CD14-positive monocyte (primary cell): ENCODE results near the gene GNRHR. TPM values are rescaled to one million over a fixed set of nuclear protein-coding genes. Genes with fewer than 3 reads are reported as not detected.

Experiments
- DNase-seq, 3 donors: peaks; one replicate each; pipeline ENCODE4 v3.0.0-alpha.2; 2011 to 2022
- H2AFZ ChIP-seq: 2 replicates; pipeline ENCODE4 v1.6.0; 2012; ENCODE audit warnings: mild to moderate bottlenecking, low read depth, low read length, inconsistent platforms; ENCODE audit not compliant: insufficient read depth, poor library complexity, severe bottlenecking
- H3K27ac ChIP-seq, 2 donors: 1 replicate in 1 of 2; 2 replicates in 1 of 2; pipeline ENCODE4 v1.5.1; 2012 to 2013; ENCODE audit warnings: low read length in 2 of 2, control low read depth in 1 of 2, inconsistent platforms in 1 of 2, low read depth in 1 of 2, mild to moderate bottlenecking in 1 of 2
- H3K27me3 ChIP-seq, 2 donors: one replicate each; pipeline versions ENCODE4 v1.6.0 to v1.6.1; 2011 to 2013; ENCODE audit warnings: low read length in 2 of 2; ENCODE audit not compliant: control insufficient read depth in 2 of 2, insufficient read depth in 2 of 2
- H3K36me3 ChIP-seq, 2 donors: replicated peaks in 1 of 2; 1 replicate in 1 of 2; 2 replicates in 1 of 2; pipeline versions ENCODE4 v1.5.1 to v1.6.1; 2012 to 2013; ENCODE audit warnings: low read length in 2 of 2, control low read depth in 1 of 2, inconsistent platforms in 1 of 2, mild to moderate bottlenecking in 1 of 2; ENCODE audit not compliant: insufficient read depth in 2 of 2, control insufficient read depth in 1 of 2
- H3K4me1 ChIP-seq, 2 donors: 1 replicate in 1 of 2; 2 replicates in 1 of 2; pipeline versions ENCODE4 v1.5.1 to v1.6.1; 2012 to 2013; ENCODE audit warnings: low read length in 2 of 2, control low read depth in 1 of 2, inconsistent platforms in 1 of 2, mild to moderate bottlenecking in 1 of 2, moderate library complexity in 1 of 2; ENCODE audit not compliant: insufficient read depth in 2 of 2, control insufficient read depth in 1 of 2
- H3K4me2 ChIP-seq: replicated peaks from 2 replicates; pipeline ENCODE3; 2012; ENCODE audit warnings: low read length, moderate library complexity, mild to moderate bottlenecking; ENCODE audit not compliant: poor library complexity, severe bottlenecking; ENCODE audit errors: extremely low read depth
- H3K4me3 ChIP-seq, 3 experiments: fragments of 200-600 bp in 1 of 3; sonication (generic) in 1 of 3; replicated peaks in 1 of 3; 1 replicate in 2 of 3; 2 replicates in 1 of 3; pipeline ENCODE4 v1.5.1; 2011 to 2013; ENCODE audit warnings: low read length in 3 of 3, mild to moderate bottlenecking in 3 of 3, control low read depth in 2 of 3, low read depth in 2 of 3, inconsistent platforms in 1 of 3, moderate library complexity in 1 of 3
- H3K79me2 ChIP-seq: 2 replicates; pipeline ENCODE4 v1.6.0; 2012; ENCODE audit warnings: mild to moderate bottlenecking, control low read depth, inconsistent platforms, low read length, moderate library complexity; ENCODE audit not compliant: insufficient read depth
- H3K9ac ChIP-seq: 2 replicates; pipeline ENCODE4 v1.6.0; 2017; ENCODE audit warnings: low read length, mild to moderate bottlenecking; ENCODE audit not compliant: insufficient read depth, poor library complexity, severe bottlenecking
- H3K9me3 ChIP-seq, 2 donors: replicated peaks in 1 of 2; 1 replicate in 1 of 2; 2 replicates in 1 of 2; pipeline versions ENCODE4 v1.5.1 to v1.6.1; 2012 to 2013; ENCODE audit warnings: low read length in 2 of 2, control low read depth in 1 of 2; ENCODE audit not compliant: control insufficient read depth in 1 of 2, insufficient read depth in 1 of 2
- H4K20me1 ChIP-seq: 2 replicates; pipeline ENCODE4 v1.6.0; 2012; ENCODE audit warnings: mild to moderate bottlenecking, low read length, control low read depth, moderate library complexity; ENCODE audit not compliant: insufficient read depth
- H3K27ac Mint-ChIP-seq, 7 donors: one replicate each; pipeline ENCODE4 v1.8.0; 2020; ENCODE audit warnings: mild to moderate bottlenecking in 7 of 7, mixed read lengths in 7 of 7, moderate library complexity in 6 of 7, inconsistent platforms in 2 of 7
- H3K27me3 Mint-ChIP-seq, 3 donors: one replicate each; pipeline ENCODE4 v1.8.0; 2021 to 2022; ENCODE audit warnings: low read depth in 3 of 3, mild to moderate bottlenecking in 3 of 3, mixed read lengths in 3 of 3, moderate library complexity in 3 of 3, inconsistent platforms in 1 of 3
- H3K36me3 Mint-ChIP-seq, 2 donors: one replicate each; pipeline ENCODE4 v1.8.0; 2020; ENCODE audit warnings: mixed read lengths in 2 of 2, inconsistent platforms in 1 of 2, mild to moderate bottlenecking in 1 of 2
- H3K4me1 Mint-ChIP-seq: one replicate; pipeline ENCODE4 v1.8.0; 2020; ENCODE audit warnings: mild to moderate bottlenecking, mixed read lengths
- H3K4me3 Mint-ChIP-seq, 2 donors: one replicate each; pipeline ENCODE4 v1.8.0; 2020; ENCODE audit warnings: mild to moderate bottlenecking in 2 of 2, mixed read lengths in 2 of 2, moderate library complexity in 1 of 2
- H3K9me3 Mint-ChIP-seq, 7 donors: one replicate each; pipeline ENCODE4 v1.8.0; 2020 to 2022; ENCODE audit warnings: mixed read lengths in 7 of 7, mild to moderate bottlenecking in 6 of 7, moderate library complexity in 6 of 7, inconsistent platforms in 2 of 7
- CTCF ChIP-seq: fragments of 200-600 bp; IDR thresholded peaks from one replicate; pipeline ENCODE4 v1.8.0; 2022; ENCODE audit warnings: antibody characterized with exemption, mild to moderate bottlenecking
- WGBS: methylation state at CpG from one replicate; pipeline ENCODE4 v1.1.5; 2013; ENCODE audit warnings: missing lambda C conversion rate; ENCODE audit not compliant: insufficient coverage; 5-methylcytosine and 5-hydroxymethylcytosine counted together
- intact Hi-C, 2 donors: fragments of 100-400 bp; cut with micrococcal nuclease; formaldehyde crosslinking; loops; one replicate each; pipeline versions ENCODE4 v1.15.0 to v1.15.1; 2023
- polyA plus RNA-seq, 3 donors: library from polyadenylated mRNA; depleted of rRNA in 1 of 3; unstranded in 2 of 3; stranded (reverse) in 1 of 3; fragments of 300-500 nt in 2 of 3; fragments of >200 nt in 1 of 3; fragmentation: Illumina TruSeq in 2 of 3; gene quantifications; 1 replicate in 2 of 3; 2 replicates in 1 of 3; pipeline ENCODE4 v1.2.3, GENCODE V29; 2012 to 2021

GNRHR gene
- polyA plus RNA-seq, 3 donors: not detected

- H3K27ac ChIP-seq: no peak overlapping the region
- H3K9me3 ChIP-seq: no peaks in the 10 kb centered on the region
- no peaks in the 10 kb centered on the region for H3K27me3 Mint-ChIP-seq
- H3K9me3 Mint-ChIP-seq: peaks cover 0 to 7% (median 2%) of the 10 kb centered on the region in 7 donors
- H3K27me3 ChIP-seq: no peaks in the 10 kb centered on the region
- H3K79me2 ChIP-seq: no peaks in the 10 kb centered on the region
- no peak overlapping the region for H3K27ac Mint-ChIP-seq
- whole genome bisulfite sequencing: 86% methylated on average over 1 of the region's 1 CpG
- no peak overlapping the region for H3K9ac ChIP-seq
- no peak overlapping the region for H2AFZ ChIP-seq
- no peaks in the 10 kb centered on the region for H3K4me1 Mint-ChIP-seq
- no peaks in the 10 kb centered on the region for H3K4me1 ChIP-seq
- no peak for TF ChIP-seq CTCF
- no peak overlapping the region for H3K4me3 Mint-ChIP-seq
- no peaks in the 10 kb centered on the region for H4K20me1 ChIP-seq
- no peak for DNase-seq
- H3K4me2 ChIP-seq: no peak overlapping the region
- intact Hi-C loops: no loop called here
- H3K36me3 ChIP-seq: no peaks in the 10 kb centered on the region
- no peaks in the 10 kb centered on the region for H3K36me3 Mint-ChIP-seq
- no peak overlapping the region for H3K4me3 ChIP-seq
These were observed 22.6 kb upstream of the GNRHR start for GRCh38 chr4:67776746-67777145.

GRCh38 chr4:67770422-67770821 is 16.2 kb upstream of the GNRHR start:
- Histone ChIP-seq H3K4me1 (no peaks in the 10 kb centered on the region), H3K9ac (no peak overlapping the region), H3K79me2 (no peaks in the 10 kb centered on the region), H3K36me3 (no peaks in the 10 kb centered on the region), H2AFZ (no peak overlapping the region), H3K27ac (no peak overlapping the region), H3K4me3 (no peak overlapping the region), H4K20me1 (no peaks in the 10 kb centered on the region), H3K9me3 (no peaks in the 10 kb centered on the region), H3K4me2 (no peak overlapping the region), H3K27me3 (no peaks in the 10 kb centered on the region)
- intact Hi-C loops: no loop called here
- no CpG with 5 or more reads among the region's 3 CpGs for WGBS
- no peak for TF ChIP-seq CTCF
- no peak for DNase-seq
- Mint-ChIP-seq H3K9me3 (no peaks in the 10 kb centered on the region), H3K27ac (no peak overlapping the region), H3K36me3 (no peaks in the 10 kb centered on the region), H3K27me3 (no peaks in the 10 kb centered on the region), H3K4me1 (no peaks in the 10 kb centered on the region), H3K4me3 (no peak overlapping the region)
